GM19043 (cell line): ENCODE measurements around the gene AKAP7.
"Not testable (repeated sequence)": the region's sequence is repeated elsewhere in the genome, so short reads cannot be mapped to it uniquely, and the experiment has no call there.

ENCODE experiments used
- ATAC-seq: cut with Tn5 transposase; IDR thresholded peaks from one replicate; pipeline ENCODE4 v1.9.1; 2021; ENCODE audit warnings: low read depth; ENCODE audit not compliant: unreplicated experiment

Gene AKAP7

GRCh38 chr6:131286469-131287040 is 151.3 kb downstream of the AKAP7 start:
- no peak for ATAC-seq

DNA sequence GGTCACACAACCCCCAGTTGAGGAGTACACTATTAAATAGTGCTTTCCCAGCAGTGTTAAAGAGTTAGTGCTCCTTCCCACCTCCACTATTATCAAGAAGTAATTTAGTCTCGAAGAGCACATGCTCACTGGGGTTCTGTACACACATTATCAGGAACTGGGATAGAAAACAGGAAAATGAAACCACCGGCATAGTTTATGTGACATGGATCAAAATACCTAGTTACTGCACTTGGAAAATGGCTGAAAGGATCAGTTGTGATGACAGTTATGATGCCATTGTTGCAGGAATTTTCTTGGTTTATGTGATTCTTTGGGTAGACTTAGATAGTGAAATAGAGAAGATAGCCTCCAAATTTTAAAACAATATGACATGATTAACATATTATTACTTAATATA is 152.9 kb downstream of the AKAP7 start:
- ATAC-seq: no peak

DNA sequence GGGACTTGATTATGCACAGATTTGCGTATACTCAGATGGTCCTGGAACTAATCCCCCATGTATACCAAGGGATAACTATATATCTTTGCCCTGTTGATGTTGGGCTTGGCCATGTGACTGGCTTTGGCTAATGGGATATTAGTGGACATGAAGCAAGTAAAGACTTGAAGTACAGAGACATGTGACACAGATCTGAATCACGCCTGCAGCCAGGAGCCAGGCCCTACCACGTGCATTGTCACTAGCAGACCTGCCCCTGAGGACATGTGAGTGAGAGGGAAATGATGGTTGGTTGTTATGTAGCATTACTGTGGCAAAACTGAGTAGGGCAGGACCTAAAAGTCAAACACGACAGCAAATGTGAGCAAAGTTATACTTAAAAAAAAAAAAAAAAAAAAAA is 155.7 kb downstream of the AKAP7 start:
- no peak for ATAC-seq

DNA sequence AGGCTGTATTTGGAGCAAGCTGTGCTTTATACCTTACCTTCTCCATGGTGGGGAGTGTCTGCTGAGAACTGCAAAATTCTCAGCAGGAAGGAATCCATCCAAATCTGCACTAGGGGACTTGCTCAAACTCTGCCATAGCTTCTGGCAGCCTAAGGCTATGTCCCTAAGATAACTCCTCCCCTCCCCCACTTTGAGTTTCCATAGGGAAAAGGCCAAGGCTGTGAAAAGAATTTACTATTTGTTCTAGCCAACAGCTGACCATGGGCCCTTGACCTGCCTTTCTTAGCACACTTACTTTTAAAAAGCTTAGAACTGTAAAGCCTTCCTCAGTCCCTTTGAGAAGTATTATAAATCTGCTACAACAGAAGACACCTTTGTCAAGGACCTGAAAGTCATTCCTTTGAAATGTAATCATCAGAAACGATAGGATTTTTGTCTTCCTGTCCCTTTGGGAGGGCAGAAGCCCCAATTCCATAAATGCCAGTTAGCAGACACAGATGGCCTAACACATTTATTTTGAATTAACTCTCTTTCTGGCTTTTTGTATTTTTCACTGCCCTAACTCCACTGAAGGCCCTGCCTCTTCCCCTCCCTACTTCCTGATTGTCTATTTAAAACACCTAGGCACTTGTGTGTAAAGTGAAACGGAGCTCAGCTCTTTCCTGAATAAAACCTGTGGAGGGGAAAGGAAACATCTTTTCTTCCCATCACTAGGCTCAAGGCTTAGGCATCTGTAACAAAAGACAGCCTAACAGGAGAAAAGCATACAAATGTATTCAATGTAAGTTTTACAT is 157.1 kb downstream of the AKAP7 start:
- no peak for ATAC-seq

- no peak for ATAC-seq
These were observed 158.2 kb downstream of the AKAP7 start for GRCh38 chr6:131293472-131293911.

GRCh38 chr6:131295081-131295480 is 159.8 kb downstream of the AKAP7 start:
- no peak for ATAC-seq

- not testable (repeated sequence) for ATAC-seq
These were observed 165.6 kb downstream of the AKAP7 start for GRCh38 chr6:131300826-131301225.

DNA sequence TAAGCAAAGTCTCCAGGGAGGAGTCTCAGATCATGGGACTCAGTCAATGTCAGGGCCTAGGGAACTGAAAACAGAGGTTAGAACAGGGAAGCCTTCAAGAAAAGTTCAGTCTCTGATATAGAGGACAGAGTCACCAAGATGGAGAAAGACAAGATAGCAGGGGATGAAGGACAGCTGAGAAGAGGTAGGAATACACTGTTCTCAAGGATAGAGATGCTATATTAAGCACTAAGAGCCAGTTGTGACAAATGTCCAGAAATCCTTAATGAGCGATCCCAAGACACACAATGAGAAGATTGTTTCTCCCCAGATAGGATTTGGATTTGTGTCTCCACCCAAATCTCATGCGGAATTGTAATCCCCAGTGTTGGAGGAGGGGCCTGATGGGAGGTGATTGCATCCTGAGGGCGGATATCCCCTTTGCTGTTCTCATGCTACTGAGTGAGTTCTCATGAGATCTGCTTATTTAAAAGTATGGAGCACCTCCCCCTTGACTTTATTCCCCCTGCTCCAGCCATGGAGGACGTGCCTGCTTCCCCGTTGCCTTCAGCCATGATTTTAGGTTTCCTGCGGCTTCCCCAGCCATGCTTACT is 168.2 kb downstream of the AKAP7 start:
- ATAC-seq: no peak

DNA sequence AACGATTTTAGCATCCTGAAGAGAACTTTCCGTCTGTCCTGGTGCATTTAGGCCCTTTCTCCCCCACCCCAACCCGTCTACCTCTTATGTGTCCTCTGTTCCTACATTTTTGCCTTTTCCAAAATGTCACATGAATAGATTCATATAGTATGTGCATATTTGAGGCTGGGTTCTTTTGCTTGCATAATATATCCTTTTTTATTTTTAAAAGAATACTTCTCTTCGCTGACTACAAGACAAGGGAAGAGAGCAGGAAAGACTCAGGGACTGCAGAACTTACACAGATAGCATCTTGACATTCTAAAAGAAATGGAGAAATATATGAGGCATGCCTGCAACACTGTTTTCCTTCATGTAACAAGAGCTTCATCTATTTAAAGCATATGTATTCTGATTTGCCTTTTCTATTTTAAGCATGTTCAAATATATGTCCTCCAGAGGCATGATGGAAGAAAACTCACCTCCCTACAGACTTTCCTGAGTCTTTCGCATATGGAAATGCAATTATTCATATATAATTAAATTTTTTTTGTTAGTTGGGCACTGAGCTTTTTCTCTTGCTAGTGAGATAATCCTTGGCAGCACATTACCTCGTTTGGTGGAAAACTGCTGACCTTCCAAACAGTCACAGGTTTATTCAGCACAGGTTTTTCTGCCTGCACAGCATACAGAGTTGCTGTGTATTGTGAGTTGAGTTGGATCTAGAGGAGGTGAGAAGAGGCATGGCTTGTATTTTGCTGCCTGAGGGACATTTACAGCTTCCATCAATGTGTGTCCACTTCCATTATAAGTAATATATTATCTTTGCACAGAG is 170.0 kb downstream of the AKAP7 start:
- no peak for ATAC-seq

- ATAC-seq: no peak
These were observed 174.2 kb downstream of the AKAP7 start for GRCh38 chr6:131309437-131309836.

DNA sequence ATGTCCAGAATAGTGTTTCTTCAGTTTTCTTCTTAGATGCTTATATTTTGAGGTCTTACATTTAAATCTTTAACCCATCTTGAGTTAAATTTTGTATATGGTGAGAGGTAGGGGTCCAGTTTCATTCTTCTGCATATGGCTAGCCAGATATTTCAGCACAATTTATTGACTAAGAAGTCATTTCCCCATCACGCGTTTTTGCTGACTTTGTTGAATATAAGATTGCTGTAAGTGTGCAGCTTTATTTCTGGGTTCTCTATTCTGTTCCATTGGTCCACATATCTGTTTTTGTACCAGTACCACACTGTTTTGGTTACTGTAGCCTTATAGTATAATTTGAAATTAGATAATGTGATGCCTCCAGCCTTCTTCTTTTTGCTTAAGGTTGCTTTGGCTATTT is 179.6 kb downstream of the AKAP7 start:
- ATAC-seq: no peak

GRCh38 chr6:131316654-131317053 is 181.4 kb downstream of the AKAP7 start:
- ATAC-seq: no peak

DNA sequence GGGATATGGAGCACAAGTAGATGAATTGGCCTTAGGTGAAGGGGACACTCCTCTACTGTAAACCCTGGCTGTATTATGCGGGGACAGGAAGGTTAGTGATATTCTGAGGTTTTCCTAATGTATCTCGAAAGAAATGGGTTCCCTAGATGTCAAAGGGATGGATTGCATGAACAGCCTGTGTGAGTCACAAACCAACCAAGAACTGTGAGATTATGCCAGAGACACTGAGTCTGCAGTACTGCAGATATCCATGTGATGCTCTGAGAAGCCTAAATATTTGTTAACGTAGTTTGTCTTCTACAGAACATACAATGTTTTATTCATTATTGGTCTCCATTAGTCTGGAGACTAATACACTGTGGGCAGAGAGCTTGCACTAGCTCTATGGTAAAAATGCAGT is 182.2 kb downstream of the AKAP7 start:
- no peak for ATAC-seq

DNA sequence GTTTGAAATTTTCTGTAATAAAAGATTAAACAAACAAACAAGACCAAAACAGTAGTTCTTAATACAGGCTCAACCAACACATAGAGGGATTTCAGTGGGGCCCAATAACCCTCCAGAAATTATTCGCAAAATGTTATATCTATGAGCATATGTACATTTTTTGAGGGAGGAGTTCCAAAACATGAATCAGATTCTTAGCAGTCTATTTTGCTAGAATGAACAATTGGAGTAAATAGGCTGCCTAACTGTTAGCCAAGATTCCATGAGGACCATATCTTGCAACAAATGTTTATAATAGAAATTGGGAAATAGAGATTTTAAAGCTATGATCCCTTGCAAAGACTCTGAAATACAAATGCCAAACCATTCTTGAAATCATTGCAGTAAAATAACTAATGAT is 186.3 kb downstream of the AKAP7 start:
- ATAC-seq: no peak

- ATAC-seq: no peak
These were observed 186.9 kb downstream of the AKAP7 start for GRCh38 chr6:131322125-131322524.

DNA sequence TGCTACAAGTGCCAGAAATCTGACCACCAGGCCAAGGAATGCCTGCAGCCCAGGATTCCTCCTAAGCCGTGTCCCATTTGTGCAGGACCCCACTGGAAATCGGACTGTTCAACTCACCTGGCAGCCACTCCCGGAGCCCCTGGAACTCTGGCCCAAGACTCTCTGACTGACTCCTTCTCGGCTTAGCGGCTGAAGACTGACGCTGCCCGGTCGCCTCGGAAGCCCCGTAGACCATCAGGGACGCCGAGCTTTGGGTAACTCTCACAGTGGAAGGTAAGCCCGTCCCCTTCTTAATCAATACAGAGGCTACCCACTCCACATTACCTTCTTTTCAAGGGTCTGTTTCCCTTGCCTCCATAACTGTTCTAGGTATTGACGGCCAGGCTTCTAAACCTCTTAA is 190.4 kb downstream of the AKAP7 start:
- not testable (repeated sequence) for ATAC-seq

DNA sequence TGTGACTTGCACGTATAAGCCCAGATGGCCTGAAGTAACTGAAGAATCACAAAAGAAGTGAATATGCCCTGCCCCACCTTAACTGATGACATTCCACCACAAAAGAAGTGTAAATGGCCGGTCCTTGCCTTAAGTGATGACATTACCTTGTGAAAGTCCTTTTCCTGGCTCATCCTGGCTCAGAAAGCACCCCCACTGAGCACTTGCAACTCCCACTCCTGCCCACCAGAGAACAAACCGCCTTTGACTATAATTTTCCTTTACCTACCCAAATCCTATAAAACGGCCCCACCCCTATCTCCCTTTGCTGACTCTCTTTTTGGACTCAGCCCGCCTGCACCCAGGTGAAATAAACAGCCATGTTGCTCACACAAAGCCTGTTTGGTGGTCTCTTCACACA is 193.5 kb downstream of the AKAP7 start:
- ATAC-seq: not testable (repeated sequence)

GRCh38 chr6:131331151-131331550 is 195.9 kb downstream of the AKAP7 start:
- ATAC-seq: no peak

GRCh38 chr6:131331873-131332781 is 196.9 kb downstream of the AKAP7 start:
- no peak for ATAC-seq
